Measurements from ENCODE around the gene ROR1.

- TF ChIP-seq EP300 (IDR thresholded peaks at IDR 0.05) (no peak), POLR2AphosphoS5 (IDR thresholded peaks at IDR 0.05) (no peak), CTCF (IDR thresholded peaks at IDR 0.05) (no peak)
Observed at GRCh38 chr1:64195081-64195395, 421.2 kb downstream of the ROR1 start.
